DOHH2 (cell line): ENCODE measurements around the gene RASGRP2.

Experiments used
- H3F3A ChIP-seq: fragments of 200-600 bp; sonication (generic), shearing (Covaris generic); 2 replicates; pipeline ENCODE4 v1.6.0; 2016; ENCODE audit warnings: antibody characterized with exemption, mild to moderate bottlenecking; ENCODE audit not compliant: control insufficient read depth, insufficient read depth
- H3K27ac ChIP-seq: fragments of 200-600 bp; sonication (generic); 2 replicates; pipeline ENCODE4 v1.5.1; 2014; ENCODE audit warnings: low read depth, mild to moderate bottlenecking, low read length, moderate library complexity
- H3K27me3 ChIP-seq: fragments of 200-600 bp; sonication (generic); 2 replicates; pipeline ENCODE4 v1.6.1; 2014; ENCODE audit warnings: mild to moderate bottlenecking, low read length, mixed read lengths; ENCODE audit not compliant: control insufficient read depth
- H3K36me3 ChIP-seq: fragments of 200-600 bp; sonication (generic); 2 replicates; pipeline ENCODE4 v1.6.1; 2014; ENCODE audit warnings: mild to moderate bottlenecking, low read length, moderate library complexity, mixed read lengths; ENCODE audit not compliant: control insufficient read depth
- H3K4me1 ChIP-seq: fragments of 200-600 bp; sonication (generic); 2 replicates; pipeline ENCODE4 v1.6.1; 2014; ENCODE audit warnings: mild to moderate bottlenecking, low read length, mixed read lengths; ENCODE audit not compliant: control insufficient read depth
- H3K4me2 ChIP-seq: fragments of 200-600 bp; sonication (generic); 2 replicates; pipeline ENCODE4 v1.6.0; 2014; ENCODE audit warnings: mild to moderate bottlenecking, low read length, moderate library complexity
- H3K4me3 ChIP-seq: fragments of 200-600 bp; sonication (generic); 2 replicates; pipeline ENCODE4 v1.5.1; 2014; ENCODE audit warnings: mild to moderate bottlenecking, low read length, mixed read lengths
- H3K79me2 ChIP-seq: fragments of 200-600 bp; sonication (generic); 2 replicates; pipeline ENCODE4 v1.6.1; 2014; ENCODE audit warnings: mild to moderate bottlenecking, low read length, mixed read lengths; ENCODE audit not compliant: control insufficient read depth
- H3K9me2 ChIP-seq: fragments of 200-600 bp; sonication (generic); replicated peaks from 2 replicates; pipeline ENCODE4 v1.6.1; 2014; ENCODE audit warnings: mild to moderate bottlenecking, low read length, mixed read lengths; ENCODE audit not compliant: control insufficient read depth
- H3K9me3 ChIP-seq: fragments of 200-600 bp; sonication (generic); 2 replicates; pipeline ENCODE4 v1.6.1; 2014; ENCODE audit warnings: antibody characterized with exemption, low read length, mixed read lengths; ENCODE audit not compliant: control insufficient read depth, insufficient read depth
- H4K20me1 ChIP-seq: fragments of 200-600 bp; sonication (generic); 2 replicates; pipeline ENCODE4 v1.6.0; 2014; ENCODE audit warnings: low read depth, mild to moderate bottlenecking, antibody characterized with exemption, low read length, moderate library complexity; ENCODE audit not compliant: control insufficient read depth, insufficient read depth
- CTCF ChIP-seq: fragments of 200-600 bp; sonication (generic); IDR thresholded peaks from one replicate; pipeline ENCODE4 v1.5.1; 2014; ENCODE audit warnings: antibody characterized with exemption, mild to moderate bottlenecking, low read depth, low read length; ENCODE audit not compliant: poor library complexity, severe bottlenecking
- EZH2phosphoT487 ChIP-seq: fragments of 200-600 bp; sonication (generic); IDR thresholded peaks from 2 replicates; pipeline ENCODE4 v1.6.1; 2017; ENCODE audit warnings: borderline replicate concordance, mild to moderate bottlenecking, antibody characterized with exemption, low read length, moderate library complexity, mixed read lengths

The RASGRP2 gene

DNA sequence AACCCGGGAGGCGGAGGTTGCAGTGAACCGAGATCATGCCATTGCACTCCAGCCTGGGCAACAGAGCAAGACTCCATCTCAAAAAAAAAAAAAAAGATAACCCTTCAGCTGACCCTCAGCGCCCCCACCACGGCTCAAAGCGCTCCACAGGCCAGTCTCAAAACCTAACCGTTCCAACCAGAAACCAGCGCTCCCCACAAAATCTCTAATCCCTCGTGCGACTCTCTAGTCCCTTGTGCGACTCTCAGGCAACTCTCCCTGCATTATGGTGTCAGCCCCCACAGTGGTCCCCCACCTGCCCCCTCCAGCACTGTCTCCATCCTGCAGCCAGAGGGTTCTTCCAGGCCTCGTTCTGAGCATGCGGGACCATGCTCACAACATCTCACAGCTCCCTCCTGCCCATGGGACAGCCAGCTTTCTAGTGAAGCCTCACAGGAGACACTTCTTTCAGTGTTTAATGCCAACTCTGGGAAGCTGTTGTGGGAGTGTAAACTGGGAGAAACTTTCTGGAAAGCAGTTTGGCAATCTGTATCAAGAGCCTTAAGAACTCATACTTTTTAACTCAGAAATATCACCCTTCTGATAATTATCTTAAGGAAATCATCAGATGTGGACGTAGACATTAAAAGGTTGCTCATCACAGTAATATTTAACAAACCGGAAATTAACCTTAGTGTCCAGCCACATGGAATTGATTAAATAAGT lies 4.2 kb upstream of the RASGRP2 start:
- no peaks in the 10 kb centered on the region for H3K27me3 ChIP-seq
- no peak overlapping the region for H3K4me2 ChIP-seq
- TF ChIP-seq CTCF (no peak), EZH2phosphoT487 (no peak)
- H3K4me1 ChIP-seq = peaks cover 40% of the 10 kb centered on the region
- no peaks in the 10 kb centered on the region for H4K20me1 ChIP-seq
- no peak overlapping the region for H3K27ac ChIP-seq
- no peak overlapping the region for H3K4me3 ChIP-seq
- peaks cover 3% of the 10 kb centered on the region; the same call in 1 of the 2 replicates for H3K79me2 ChIP-seq
- no peaks in the 10 kb centered on the region for H3K9me3 ChIP-seq
- H3K36me3 ChIP-seq = no peaks in the 10 kb centered on the region
- peaks cover 9% of the 10 kb centered on the region for H3F3A ChIP-seq
- H3K9me2 ChIP-seq = no peaks in the 10 kb centered on the region

DNA sequence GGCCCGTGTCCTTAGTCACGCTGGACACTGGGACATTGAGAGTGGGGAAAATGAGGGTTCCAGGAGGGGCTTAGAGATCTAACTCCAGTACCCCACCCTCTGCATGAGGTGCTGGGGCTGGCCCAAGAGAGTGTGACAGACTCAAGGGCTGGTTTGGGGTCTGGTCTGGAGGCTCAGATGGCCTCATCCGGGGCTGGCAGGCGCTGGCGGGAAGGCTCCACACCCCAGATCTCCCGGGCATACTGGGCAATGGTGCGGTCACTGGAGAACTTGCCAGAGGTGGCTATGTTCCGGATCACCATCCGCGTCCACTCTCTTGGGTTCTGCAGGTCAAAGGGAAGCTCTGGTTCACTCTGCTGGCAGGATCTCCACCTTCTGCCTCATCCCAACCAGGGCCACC lies 2.5 kb upstream of the RASGRP2 start:
- H3K4me1 ChIP-seq = peaks cover 44% of the 10 kb centered on the region
- peak overlapping the region; percentile 93 for H3K27ac ChIP-seq
- H3K36me3 ChIP-seq = peaks cover 6% of the 10 kb centered on the region; the same call in 1 of the 2 replicates
- no peaks in the 10 kb centered on the region for H3K9me3 ChIP-seq
- H3K79me2 ChIP-seq = peaks cover 15% of the 10 kb centered on the region
- H3K4me3 ChIP-seq = peak overlapping the region; percentile 77
- no peaks in the 10 kb centered on the region for H3K27me3 ChIP-seq
- peak overlapping the region; percentile 93 for H3K4me2 ChIP-seq
- TF ChIP-seq CTCF = no peak
- TF ChIP-seq EZH2phosphoT487 = no peak
- no peaks in the 10 kb centered on the region for H3K9me2 ChIP-seq
- H4K20me1 ChIP-seq = peaks cover 6% of the 10 kb centered on the region; the same call in 1 of the 2 replicates
- peaks cover 9% of the 10 kb centered on the region for H3F3A ChIP-seq

GRCh38 chr11:64745521-64746328 lies 1.8 kb upstream of the RASGRP2 start:
- TF ChIP-seq EZH2phosphoT487 (no peak), CTCF (no peak)
- Histone ChIP-seq H3K4me1 (peaks cover 44% of the 10 kb centered on the region), H3K27ac (peak overlapping the region; percentile 93), H3K36me3 (peaks cover 12% of the 10 kb centered on the region; the same call in 1 of the 2 replicates), H3K9me3 (no peaks in the 10 kb centered on the region), H3K4me3 (peak overlapping the region; percentile 77), H3K79me2 (peaks cover 15% of the 10 kb centered on the region), H3K27me3 (no peaks in the 10 kb centered on the region), H4K20me1 (peaks cover 6% of the 10 kb centered on the region; the same call in 1 of the 2 replicates), H3K4me2 (peak overlapping the region; percentile 93), H3K9me2 (no peaks in the 10 kb centered on the region), H3F3A (peaks cover 9% of the 10 kb centered on the region)
